ENCODE results near the gene FBXO8.

Gene FBXO8

GRCh38 chr4:174192943-174193342 is 90.5 kb downstream of the FBXO8 start:
- no peak overlapping the region for H3K4me3 ChIP-seq (ENCODE audit: low read length, poor library complexity, severe bottlenecking)
- TF ChIP-seq CTCF (conservative IDR thresholded peaks at IDR 0.05; ENCODE audit: low read length) (no peak), EZH2phosphoT487 (IDR thresholded peaks at IDR 0.05; ENCODE audit: borderline replicate concordance) (no peak)
- no peaks in the 10 kb centered on the region for H3K9me3 ChIP-seq (ENCODE audit: insufficient read depth, low read depth, low read length)
- no peaks in the 10 kb centered on the region for H3K79me2 ChIP-seq (ENCODE audit: insufficient read depth, low read length)
- H2AFZ ChIP-seq (ENCODE audit: low read length) = no peak overlapping the region
- H3K36me3 ChIP-seq (ENCODE audit: insufficient read depth, low read length) = no peaks in the 10 kb centered on the region
- H3K27me3 ChIP-seq (ENCODE audit: insufficient read depth, low read length, poor library complexity, severe bottlenecking) = no peaks in the 10 kb centered on the region
- no peaks in the 10 kb centered on the region for H3K4me1 ChIP-seq (ENCODE audit: insufficient read depth, low read length, poor library complexity, severe bottlenecking)
- H3K4me2 ChIP-seq (ENCODE audit: low read depth, low read length, poor library complexity, severe bottlenecking) = no peak overlapping the region
- no peaks in the 10 kb centered on the region for H3F3A ChIP-seq (ENCODE audit: low read depth)
- no peaks in the 10 kb centered on the region for H3K9me2 ChIP-seq (replicated peaks; ENCODE audit: low read depth, low read length)
- H4K20me1 ChIP-seq (ENCODE audit: insufficient read depth, low read length, poor library complexity, severe bottlenecking) = no peaks in the 10 kb centered on the region
- H3K9ac ChIP-seq (ENCODE audit: low read depth, low read length, poor library complexity, severe bottlenecking) = no peak overlapping the region

GRCh38 chr4:174190832-174191500 is 92.5 kb downstream of the FBXO8 start:
- no peaks in the 10 kb centered on the region for H3K79me2 ChIP-seq (ENCODE audit: insufficient read depth, low read length)
- H3K4me2 ChIP-seq (ENCODE audit: low read depth, low read length, poor library complexity, severe bottlenecking) = no peak overlapping the region
- no peak overlapping the region for H3K4me3 ChIP-seq (ENCODE audit: low read length, poor library complexity, severe bottlenecking)
- H3K9me3 ChIP-seq (ENCODE audit: insufficient read depth, low read depth, low read length) = no peaks in the 10 kb centered on the region
- no peaks in the 10 kb centered on the region for H3K9me2 ChIP-seq (replicated peaks; ENCODE audit: low read depth, low read length)
- no peaks in the 10 kb centered on the region for H3K27me3 ChIP-seq (ENCODE audit: insufficient read depth, low read length, poor library complexity, severe bottlenecking)
- no peaks in the 10 kb centered on the region for H3K36me3 ChIP-seq (ENCODE audit: insufficient read depth, low read length)
- TF ChIP-seq CTCF (conservative IDR thresholded peaks at IDR 0.05; ENCODE audit: low read length) (no peak), EZH2phosphoT487 (IDR thresholded peaks at IDR 0.05; ENCODE audit: borderline replicate concordance) (no peak)
- H3F3A ChIP-seq (ENCODE audit: low read depth) = no peaks in the 10 kb centered on the region
- no peaks in the 10 kb centered on the region for H4K20me1 ChIP-seq (ENCODE audit: insufficient read depth, low read length, poor library complexity, severe bottlenecking)
- H2AFZ ChIP-seq (ENCODE audit: low read length) = no peak overlapping the region
- no peak overlapping the region for H3K9ac ChIP-seq (ENCODE audit: low read depth, low read length, poor library complexity, severe bottlenecking)
- H3K4me1 ChIP-seq (ENCODE audit: insufficient read depth, low read length, poor library complexity, severe bottlenecking) = no peaks in the 10 kb centered on the region

- Histone ChIP-seq H3K4me1 (ENCODE audit: insufficient read depth, low read length, poor library complexity, severe bottlenecking) (no peaks in the 10 kb centered on the region), H3K27me3 (ENCODE audit: insufficient read depth, low read length, poor library complexity, severe bottlenecking) (no peaks in the 10 kb centered on the region), H3F3A (ENCODE audit: low read depth) (no peaks in the 10 kb centered on the region), H3K4me3 (ENCODE audit: low read length, poor library complexity, severe bottlenecking) (no peak overlapping the region), H4K20me1 (ENCODE audit: insufficient read depth, low read length, poor library complexity, severe bottlenecking) (no peaks in the 10 kb centered on the region), H3K4me2 (ENCODE audit: low read depth, low read length, poor library complexity, severe bottlenecking) (no peak overlapping the region), H3K36me3 (ENCODE audit: insufficient read depth, low read length) (no peaks in the 10 kb centered on the region), H2AFZ (ENCODE audit: low read length) (no peak overlapping the region), H3K9me3 (ENCODE audit: insufficient read depth, low read depth, low read length) (no peaks in the 10 kb centered on the region), H3K9ac (ENCODE audit: low read depth, low read length, poor library complexity, severe bottlenecking) (no peak overlapping the region), H3K79me2 (ENCODE audit: insufficient read depth, low read length) (no peaks in the 10 kb centered on the region), H3K9me2 (replicated peaks; ENCODE audit: low read depth, low read length) (no peaks in the 10 kb centered on the region)
- TF ChIP-seq CTCF (conservative IDR thresholded peaks at IDR 0.05; ENCODE audit: low read length) (no peak), EZH2phosphoT487 (IDR thresholded peaks at IDR 0.05; ENCODE audit: borderline replicate concordance) (no peak)
Observed at GRCh38 chr4:174189392-174190015, 94.0 kb downstream of the FBXO8 start.
